EL (cell line): ENCODE data around the gene GPR63.
"Not testable (repeated sequence)": the region's sequence is repeated elsewhere in the genome, so short reads cannot be mapped to it uniquely, and the experiment has no call there.

Experiments
- DNase-seq: peaks from one replicate; pipeline ENCODE4 v3.0.0-alpha.2; 2016

The GPR63 gene, protein sequence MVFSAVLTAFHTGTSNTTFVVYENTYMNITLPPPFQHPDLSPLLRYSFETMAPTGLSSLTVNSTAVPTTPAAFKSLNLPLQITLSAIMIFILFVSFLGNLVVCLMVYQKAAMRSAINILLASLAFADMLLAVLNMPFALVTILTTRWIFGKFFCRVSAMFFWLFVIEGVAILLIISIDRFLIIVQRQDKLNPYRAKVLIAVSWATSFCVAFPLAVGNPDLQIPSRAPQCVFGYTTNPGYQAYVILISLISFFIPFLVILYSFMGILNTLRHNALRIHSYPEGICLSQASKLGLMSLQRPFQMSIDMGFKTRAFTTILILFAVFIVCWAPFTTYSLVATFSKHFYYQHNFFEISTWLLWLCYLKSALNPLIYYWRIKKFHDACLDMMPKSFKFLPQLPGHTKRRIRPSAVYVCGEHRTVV

DNA sequence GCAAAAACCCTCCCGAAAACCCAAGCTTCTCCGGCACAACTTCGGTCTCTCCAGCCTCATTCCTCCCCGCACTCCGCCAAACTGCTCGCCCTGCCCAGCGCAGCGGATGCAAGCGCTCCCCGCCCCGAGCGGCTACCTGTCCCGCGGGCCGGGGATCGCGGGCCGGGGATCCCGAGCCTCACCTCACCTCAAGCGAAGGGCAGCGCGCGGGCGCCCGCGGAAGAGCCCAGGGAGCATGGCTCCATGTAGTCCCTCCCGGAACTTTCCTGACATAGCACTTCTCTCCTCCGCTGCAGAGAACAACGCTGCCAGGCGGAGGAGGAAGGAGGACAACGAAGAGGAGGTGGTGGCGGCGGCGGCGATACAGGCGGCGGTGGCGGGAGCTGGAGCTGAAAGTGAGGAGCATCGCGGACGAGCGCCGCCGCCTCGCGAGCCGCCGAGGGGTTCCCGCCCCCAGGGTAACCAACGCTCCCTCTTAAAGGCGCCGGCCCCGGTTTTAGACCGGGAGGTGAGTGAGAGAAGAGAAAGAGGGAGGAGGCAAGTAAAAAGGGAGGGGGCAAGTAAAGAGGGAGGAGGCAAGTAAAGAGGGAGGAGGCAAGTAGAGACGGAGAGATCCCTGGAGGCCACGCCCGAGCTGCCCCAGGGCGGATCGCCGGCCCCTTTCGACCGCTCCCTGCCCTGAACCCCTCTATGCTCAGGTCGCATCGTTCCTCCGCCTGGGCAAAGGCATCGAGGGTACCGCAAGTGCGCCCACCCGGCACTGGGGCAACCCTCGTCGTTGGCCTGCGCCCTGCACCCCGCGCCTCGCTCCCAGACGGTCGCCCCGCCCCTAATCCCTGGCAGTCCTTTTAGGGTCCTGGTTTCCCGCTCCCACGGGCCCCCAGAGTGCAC, at the start of gene GPR63:
Gene GPR63 (minus strand): TSS at position 397 of the 891 bp plus-strand sequence. CDS start 37,746 bp downstream, outside the sequence.
- peak; percentile 75 for DNase-seq

DNA sequence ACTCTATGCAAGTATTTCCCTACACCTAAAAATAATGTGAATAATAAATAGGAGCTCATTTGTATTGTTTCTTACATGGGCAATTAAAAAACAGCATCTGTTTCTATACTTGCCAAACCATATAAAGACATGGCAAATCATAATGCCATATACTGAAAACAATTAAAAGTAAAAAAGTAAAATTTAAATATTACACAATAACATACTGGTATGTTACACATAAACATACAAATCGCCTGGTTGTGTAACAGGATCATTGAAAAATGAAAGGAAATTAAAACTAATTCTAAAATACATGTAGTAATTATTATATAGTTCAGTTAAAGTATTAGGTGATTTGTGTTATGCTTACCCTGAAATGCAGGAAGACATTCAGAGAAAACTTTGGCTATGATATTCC, 49.2 kb upstream of the GPR63 start:
- no peak for DNase-seq

DNA sequence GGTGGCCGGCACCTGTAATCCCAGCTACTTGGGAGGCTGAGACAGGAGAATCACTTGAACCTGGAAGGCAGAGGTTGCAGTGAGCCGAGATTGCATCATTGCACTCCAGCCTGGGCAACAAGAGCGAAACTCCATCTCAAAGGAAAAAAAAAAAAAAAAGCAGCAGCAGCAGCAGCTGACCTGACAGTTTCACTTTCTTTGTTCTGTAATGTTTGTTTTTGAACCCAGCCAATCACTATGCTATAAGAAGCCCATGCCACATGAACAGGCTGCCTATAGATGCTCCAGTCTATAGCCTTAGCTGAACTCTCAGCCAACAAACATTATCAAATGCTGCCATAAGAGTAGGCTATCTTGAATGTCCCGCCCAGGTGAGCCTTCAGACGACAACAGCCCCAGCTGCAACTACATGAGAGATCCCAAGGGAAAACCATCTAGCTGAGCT, 47.9 kb upstream of the GPR63 start:
- DNase-seq, result not testable (repeated sequence)

DNA sequence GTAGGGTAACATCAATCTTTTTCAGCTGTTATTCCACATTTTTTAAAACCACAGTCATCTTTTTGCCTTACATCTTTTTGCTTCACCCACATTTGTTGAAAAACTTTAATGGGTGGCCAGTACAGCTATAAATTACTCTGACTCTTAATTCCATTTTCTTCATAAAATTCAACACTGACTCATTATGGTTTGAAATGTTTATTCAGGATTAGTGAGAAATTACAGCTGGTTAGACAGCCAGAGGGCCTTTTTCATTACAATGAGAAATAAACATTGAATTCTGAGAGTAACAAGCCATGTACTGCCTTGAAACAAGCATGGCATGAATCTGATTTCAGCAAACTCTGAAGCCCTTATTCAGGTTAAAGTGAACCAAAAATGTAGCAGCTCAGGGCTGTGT, 40.9 kb upstream of the GPR63 start:
- DNase-seq, result peak; percentile 4

DNA sequence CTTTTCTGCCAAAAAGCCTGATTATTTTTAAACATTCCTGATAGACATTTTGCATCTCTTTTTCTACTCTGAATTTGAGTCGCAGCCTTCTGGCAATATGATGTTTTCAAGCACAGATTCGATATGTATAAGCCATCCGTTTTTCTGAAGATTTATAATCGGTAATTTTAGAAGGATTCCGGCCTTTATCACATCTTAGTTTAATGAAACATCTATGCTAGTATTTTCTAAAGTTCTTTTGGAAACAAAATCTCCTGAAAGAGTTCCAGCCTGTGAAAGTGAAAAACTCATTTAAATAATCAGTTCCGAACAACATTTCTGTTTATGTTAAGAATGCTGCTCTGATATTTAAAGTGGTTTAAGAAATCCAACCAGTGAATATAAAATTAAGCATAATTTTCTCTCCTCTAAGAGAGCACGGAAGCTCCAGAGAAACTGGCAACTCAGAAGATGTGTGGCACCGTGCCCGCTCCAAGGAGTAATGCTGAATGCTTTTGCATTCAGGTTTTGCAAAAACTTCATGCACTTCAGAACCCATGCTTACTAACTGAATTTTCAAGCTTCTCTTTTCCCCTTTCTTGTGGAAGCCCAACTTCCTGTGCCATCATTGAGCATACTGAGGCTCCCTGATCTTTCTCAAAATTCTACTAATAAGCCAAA, 39.7 kb upstream of the GPR63 start:
- DNase-seq, result no peak

DNA sequence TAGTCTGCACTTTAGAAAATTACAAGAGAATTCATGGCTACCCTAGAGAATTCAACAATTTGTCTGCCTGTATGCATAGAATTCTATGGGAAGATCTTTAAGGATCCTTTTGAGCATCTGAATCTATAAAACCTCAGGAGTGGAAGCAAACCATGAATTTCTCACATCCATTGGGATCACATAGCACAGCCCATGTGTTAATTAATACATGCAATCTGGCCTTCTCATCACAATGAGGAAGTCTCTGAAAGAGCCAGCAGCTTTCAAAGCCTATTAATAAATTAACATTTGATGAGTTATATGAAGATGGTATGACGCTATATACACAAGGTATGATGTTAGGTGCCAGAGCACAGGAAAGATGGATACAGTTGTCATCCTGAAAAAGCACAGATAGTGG, 35.7 kb upstream of the GPR63 start:
- no peak for DNase-seq

DNA sequence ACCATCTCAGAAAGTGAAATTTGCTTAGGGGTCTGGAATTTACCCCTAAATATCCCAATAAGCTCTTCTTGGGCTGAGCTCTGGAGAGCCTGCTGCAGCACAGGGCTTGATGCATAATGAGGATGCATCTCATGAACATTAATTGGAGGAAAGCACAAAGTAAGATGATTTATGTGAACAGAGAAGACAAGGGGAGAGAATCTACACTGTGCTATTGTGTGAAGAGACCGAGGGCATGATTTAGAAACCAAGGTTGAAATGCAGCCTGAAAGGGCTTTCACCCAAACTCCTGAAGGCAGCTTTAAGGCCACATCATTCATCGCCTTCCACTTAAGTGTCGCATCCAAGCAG, 27.8 kb upstream of the GPR63 start:
- DNase-seq, result no peak

DNA sequence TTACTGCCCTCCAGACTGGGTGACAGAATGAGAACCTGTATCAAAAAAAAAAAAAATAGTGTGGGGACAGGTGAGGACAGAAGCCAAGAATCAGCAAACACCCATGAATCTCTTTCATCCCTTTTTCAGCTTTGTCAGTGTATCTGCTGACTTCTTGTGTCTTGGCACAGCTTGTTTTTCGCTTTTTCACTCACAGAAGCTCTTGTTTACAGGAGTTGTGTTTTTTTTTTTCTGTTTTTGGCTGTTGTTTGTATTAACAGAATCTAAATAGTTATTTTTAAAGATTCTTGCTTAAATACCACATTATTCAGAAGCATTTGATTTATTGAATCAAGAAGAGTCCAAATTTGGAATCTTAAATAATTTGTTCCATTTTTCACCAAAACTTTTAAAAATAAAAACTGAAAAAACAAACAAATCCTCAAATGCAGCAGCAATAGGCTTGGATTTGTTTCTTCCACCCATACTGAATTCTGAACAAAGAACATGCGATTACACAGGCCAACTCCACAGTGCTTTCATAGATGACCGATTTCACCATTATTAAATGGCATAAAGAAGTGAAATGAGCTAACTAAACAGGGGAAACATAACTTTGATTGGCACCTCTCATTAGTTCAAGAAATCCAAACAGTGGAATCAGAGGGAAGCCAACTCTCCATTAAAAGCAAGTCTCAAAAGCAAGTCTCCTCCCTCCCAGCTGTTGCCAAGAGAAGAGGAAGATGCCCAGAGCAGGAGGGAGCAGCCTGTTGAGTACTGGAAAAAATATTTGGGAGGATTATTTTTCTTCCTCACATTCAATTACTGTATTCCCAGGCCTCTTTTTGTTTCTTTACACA, 27.2 kb upstream of the GPR63 start:
- no peak for DNase-seq

DNA sequence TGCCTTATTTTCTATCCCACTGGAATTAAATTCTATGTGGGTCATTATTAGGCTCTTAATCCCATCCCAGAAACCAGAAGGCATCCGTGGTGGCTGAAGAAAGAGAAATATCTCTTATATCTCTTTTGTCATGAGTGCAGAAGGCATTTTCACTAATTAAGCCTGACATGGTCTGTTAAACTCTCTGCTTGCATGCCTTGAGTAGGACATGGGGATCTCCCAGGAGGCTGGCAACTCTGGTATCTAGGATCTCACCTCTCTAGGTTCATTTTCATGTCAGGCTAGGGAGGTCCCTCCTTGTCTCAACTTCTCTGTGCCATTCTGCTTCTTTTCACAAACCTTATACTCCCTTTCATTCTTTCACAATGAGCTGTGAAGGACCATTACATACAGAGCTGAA, 25.3 kb upstream of the GPR63 start:
- DNase-seq, result no peak

DNA sequence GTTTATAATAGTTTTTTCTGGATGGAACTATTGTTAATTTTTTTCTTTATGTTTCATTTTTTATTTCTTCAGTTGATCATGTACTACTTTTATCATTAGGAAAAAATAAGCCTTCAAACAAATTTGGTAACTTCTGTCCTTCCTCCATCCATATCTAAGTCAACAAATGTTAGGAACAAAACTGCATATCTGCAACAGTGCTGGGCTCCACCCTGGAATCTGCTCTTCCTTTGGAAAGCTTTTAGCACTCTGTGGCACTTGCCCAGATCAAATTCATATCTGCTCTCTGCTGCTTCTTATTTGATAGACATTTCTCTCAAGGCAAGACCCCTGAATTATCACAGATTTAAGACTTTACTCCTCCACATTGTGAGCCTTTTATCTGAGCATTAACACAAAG, 24.3 kb upstream of the GPR63 start:
- no peak for DNase-seq

DNA sequence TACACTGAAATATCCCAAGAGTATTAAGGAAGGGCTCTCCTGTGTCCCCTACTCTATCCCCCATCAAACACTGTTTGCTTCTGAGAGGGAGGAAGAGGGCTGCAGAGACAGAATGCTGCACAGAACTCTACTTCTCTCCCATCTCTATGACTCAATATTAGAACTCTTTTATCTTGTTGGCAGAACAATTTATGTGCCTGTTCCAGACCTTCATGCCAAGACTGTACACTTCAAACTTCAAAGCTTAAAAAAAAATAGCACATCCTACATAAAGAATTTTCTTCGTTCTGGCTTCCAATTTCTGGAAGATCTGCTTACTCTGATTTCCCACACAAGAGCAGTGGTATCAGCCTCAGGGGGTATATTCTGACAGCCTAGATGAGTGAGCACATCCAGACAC, 19.6 kb upstream of the GPR63 start:
- no peak for DNase-seq

DNA sequence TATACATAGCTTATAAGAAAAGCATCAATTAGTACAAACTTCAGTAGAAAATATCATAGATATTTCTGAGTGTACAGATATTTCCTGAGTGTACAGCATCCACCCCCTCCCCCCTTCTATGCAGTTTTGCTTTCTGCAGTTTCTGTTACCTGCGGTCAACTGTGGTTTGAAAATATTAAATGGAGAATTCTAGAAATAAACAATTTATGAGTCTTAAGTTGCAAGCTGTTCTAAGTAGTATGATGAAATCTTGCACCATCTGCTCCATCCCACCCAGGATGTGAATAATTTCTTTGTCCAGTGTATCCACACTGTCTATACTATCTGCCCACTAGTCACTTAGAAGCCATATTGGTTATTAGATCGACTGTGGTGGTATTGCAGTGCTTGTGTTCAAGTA, 15.8 kb upstream of the GPR63 start:
- DNase-seq, result peak; percentile 15

DNA sequence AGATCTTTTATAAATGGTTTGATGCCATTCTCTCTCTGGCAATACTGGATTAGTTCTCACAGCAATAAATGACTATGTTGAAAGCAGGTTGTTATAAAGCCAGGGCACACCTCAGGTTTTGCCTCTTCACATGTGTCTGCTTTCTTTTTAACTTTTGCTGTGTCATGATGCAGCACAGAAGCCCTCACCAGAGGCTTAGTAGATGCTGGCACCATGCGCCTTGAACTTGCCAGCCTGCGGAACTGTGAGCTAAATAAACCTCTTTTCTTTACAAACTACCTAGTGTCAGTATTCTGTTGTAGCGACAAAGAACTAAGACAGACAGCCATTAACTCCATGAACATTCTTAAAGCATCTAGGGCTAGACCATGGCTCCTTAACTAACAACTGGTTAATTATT, 15.3 kb upstream of the GPR63 start:
- DNase-seq, result no peak

DNA sequence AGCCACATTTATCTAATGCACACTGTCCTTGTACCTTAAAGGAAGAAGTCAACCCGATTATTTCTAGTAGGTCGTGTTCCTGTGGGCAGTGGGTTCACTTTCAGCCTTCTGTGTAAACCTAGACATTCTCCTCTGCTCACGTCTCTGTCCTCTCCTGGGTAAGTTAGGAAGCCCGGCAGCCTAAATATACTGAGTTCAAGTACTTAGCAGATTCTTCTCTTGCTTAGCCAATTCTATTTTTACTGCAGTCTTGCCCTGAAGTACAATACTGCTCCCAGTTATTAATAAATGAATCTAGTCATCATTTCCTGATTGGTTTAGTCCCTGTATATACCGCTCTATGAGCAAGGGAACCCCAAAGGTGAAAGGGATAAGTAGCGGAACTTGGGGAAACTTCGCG, 14.6 kb upstream of the GPR63 start:
- DNase-seq, result no peak

DNA sequence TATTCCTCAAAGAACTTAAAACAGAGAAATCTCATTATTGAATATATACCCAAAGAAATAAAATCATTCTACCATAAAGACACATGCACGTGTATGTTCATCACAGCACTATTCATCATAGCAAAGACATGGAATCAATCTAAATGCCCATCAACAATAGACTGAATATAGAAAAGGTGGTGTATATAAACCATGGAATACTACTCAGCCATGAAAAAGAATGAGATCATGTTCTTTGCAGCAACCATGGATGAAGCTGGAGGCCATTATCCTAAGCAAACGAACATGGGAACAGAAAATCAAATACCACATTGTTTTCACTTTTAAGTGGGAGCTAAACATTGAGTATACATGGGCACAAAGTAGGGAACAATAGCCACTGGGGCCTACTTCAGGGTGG, 12.3 kb upstream of the GPR63 start:
- DNase-seq, result no peak

DNA sequence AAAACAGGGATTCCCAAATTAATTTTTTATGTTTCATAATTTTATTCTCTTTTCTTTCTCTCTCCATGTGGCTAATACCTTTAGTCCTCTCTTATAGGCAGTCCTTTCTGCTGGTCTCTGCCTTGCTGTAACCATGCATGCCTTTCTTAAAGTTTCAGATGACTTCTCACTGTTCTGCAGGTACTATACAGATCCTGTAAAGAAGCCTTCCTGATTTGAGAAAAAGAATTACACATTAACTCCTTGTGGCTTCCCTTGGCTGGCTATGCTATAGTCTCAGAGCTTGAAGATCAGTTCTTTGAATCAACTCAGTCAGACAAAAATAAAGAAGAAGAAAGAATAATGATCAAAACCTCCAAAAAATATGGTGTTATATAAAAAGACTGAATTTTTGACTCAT, 7.3 kb upstream of the GPR63 start:
- DNase-seq, result no peak

DNA sequence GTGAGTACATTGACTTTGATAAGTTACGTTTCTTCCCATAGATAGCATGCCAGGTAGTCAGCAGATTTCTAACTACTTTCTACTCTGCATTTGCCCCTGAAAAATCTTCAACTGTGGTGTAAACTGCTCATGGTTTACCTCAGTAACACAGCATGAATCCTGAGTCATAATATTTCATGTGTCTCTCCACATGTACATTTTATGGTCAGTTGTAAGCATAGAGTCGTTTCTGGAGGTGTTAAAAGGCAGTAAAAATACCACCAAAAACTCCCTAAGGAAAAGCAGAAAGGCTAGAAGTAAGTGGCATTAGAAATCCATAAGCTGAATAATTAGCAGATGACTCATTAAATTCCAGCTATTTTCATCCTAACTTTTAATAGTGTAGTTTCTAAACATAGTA, 4.1 kb upstream of the GPR63 start:
- DNase-seq, result no peak

DNA sequence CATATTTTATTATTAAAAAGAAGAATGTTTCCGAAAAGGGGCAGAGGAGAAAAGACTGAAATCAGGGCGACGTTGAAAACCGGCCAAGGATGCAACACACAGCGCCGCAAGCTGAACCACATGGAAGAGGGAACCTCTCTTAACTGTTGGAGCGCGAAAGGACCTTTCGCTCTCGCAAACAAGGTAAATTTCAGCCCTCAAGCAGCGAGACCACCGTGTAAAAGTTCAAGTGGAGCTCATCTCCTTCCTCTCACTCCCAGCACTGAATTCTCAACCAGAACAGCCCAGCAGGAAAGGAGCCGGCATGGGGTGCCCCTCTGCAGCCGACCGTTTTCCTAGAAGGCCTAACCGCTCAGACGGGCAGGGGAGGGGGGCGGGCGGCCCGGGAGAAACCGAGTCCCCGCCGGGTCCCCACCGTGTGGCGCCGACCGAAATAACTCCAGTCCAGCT, 621 bp downstream of the GPR63 start:
- DNase-seq, result peak; percentile 18

DNA sequence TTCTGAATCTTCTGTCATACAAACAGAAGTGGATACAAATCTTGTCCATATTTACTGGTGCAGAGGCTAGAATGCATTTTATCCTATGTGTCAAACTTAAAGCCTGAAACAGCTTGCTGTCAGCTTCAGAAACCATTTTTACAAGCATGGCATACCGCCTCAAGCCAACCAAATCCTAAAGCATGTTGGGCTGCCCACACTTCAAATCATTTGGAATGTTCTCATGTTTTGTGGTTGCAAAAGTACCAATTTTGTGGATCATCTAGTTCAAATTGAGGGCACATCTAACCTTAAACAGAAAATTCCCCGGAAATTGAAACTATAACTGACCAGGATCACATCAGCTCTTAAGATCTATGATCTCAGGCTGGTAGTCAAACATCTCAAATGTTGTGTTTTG, 3.2 kb downstream of the GPR63 start:
- DNase-seq, result no peak

DNA sequence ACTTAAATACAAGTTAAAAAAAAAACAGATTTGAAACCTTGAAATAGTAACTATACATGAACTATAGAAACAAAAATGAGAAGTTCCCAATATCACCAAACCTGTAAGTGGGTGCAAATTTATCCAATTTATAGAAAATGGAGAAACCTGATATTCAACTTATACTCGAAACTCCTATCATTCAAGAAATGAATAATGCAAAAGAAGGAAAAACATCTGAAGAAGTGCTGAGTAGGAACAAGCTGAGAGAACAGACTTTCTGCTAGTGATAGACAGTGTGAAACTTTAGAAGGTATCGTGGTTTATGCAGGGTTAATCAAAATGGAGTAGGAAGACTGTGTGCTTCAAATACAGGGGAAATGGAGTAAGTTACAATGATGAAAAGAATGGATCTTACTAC, 4.5 kb downstream of the GPR63 start:
- DNase-seq, result no peak

DNA sequence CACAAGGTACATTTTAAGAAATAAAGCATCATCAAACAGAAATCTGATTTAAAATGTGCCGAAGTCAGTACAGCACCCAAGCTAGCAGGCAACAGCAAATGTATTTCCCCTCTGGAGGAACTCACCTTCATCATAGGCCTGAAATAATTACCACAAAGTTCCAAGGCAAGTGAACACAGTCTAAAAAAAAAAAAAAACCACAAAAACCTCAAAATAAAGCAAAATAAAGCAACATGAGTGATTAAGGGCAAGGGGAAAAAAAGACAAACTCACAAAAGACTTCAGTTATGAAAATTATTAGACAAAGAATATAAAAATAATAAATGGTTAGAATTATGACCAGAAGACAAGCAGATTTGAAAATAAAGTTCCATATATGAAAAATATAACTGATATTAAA, 10.4 kb downstream of the GPR63 start:
- DNase-seq, result no peak

DNA sequence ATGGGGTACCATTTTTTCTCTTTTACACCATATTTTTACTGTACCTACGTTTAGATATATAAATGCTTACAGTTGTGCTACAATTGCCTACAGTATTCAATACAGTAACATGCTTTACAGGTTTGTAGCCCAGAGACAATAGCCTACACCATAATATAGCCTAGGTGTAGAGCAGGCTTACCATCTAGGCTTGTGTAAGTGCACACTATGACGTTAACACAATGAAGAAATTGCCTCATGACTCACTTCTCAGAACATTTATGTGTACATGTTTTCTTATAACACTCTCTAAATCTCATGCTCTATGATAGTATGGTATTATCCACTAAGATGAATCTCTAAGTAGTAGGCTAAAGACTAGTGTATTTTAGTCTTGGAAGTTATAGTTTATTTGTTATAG, 13.5 kb downstream of the GPR63 start:
- no peak for DNase-seq

DNA sequence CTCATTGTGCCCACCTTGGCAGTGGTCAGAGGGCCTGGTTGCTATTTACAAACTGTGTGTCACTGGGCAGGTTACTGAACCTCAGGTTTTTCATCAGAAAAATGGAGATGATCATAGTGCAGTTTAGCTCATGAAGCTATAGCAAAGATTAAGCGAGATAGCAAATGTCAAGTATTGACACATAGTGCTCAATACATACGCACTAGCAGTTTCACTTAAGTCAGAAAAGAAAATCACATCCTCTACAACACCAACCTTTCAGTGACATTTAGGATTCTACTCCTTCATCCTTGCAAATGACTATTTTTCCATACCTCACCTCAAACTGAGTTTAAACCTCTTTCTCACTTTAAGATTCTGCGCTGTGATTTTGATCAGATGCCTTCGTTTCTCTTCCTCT, 16.2 kb downstream of the GPR63 start:
- DNase-seq, result no peak
